OCI-LY7 (cell line): Measurements from ENCODE around the gene HOXD8. TPM values are rescaled to one million over a fixed set of nuclear protein-coding genes. Genes with fewer than 3 reads are reported as not detected.

Source experiments
- BruUV-seq: library from RNA; stranded (reverse); fragments of 400-500 nt; replicated peaks from 2 replicates; lab custom pipeline; 2021; lab: Mats Ljungman, UMichigan
- CTCF ChIA-PET: fragments of 300-600 bp; sonication (Branson Sonifier 250); formaldehyde crosslinking; loops from one replicate; lab custom pipeline; 2022; ENCODE audit warnings: antibody characterized with exemption; ENCODE audit not compliant: unreplicated experiment; lab: Charles Lee
- POLR2A ChIA-PET: fragments of 300-600 bp; sonication (Branson Sonifier 250); formaldehyde crosslinking; loops from one replicate; lab custom pipeline; 2022; ENCODE audit warnings: antibody characterized with exemption; lab: Charles Lee
- DNase-seq: peaks from one replicate; pipeline ENCODE4 v3.0.0-alpha.2; 2015; ENCODE audit warnings: low spot score
- H2AFZ ChIP-seq: fragments of 200-600 bp; sonication (generic), shearing (Covaris generic); 2 replicates; pipeline ENCODE4 v1.6.1; 2014; ENCODE audit warnings: mild to moderate bottlenecking, antibody characterized with exemption, low read length, moderate library complexity
- H3K27ac ChIP-seq: fragments of 200-600 bp; sonication (generic); 2 replicates; pipeline ENCODE4 v1.5.1; 2014; ENCODE audit warnings: mixed run types, low read depth, mild to moderate bottlenecking, moderate library complexity, low read length, inconsistent platforms; ENCODE audit not compliant: poor library complexity, severe bottlenecking
- H3K36me3 ChIP-seq: fragments of 200-600 bp; sonication (generic); 2 replicates; pipeline ENCODE4 v1.6.1; 2014; ENCODE audit warnings: mild to moderate bottlenecking, antibody characterized with exemption, low read length, moderate library complexity, mixed read lengths; ENCODE audit not compliant: insufficient read depth
- H3K4me1 ChIP-seq: fragments of 200-600 bp; sonication (generic); 2 replicates; pipeline ENCODE4 v1.5.1; 2014; ENCODE audit warnings: mild to moderate bottlenecking, low read length; ENCODE audit not compliant: insufficient read depth, poor library complexity, severe bottlenecking
- H3K4me2 ChIP-seq: fragments of 200-600 bp; sonication (generic); 2 replicates; pipeline ENCODE4 v1.6.1; 2014; ENCODE audit warnings: mild to moderate bottlenecking, low read length
- H3K4me3 ChIP-seq: fragments of 200-600 bp; sonication (generic); 2 replicates; pipeline ENCODE4 v1.5.1; 2014; ENCODE audit warnings: mild to moderate bottlenecking, low read depth, low read length; ENCODE audit not compliant: poor library complexity, severe bottlenecking
- H3K79me2 ChIP-seq: fragments of 200-600 bp; sonication (generic); 2 replicates; pipeline ENCODE4 v1.6.1; 2016; ENCODE audit warnings: low read depth, mild to moderate bottlenecking, low read length, moderate library complexity, mixed read lengths; ENCODE audit not compliant: insufficient read depth
- H3K9me2 ChIP-seq: fragments of 200-600 bp; sonication (generic); 2 replicates; pipeline ENCODE4 v1.6.1; 2016; ENCODE audit warnings: mild to moderate bottlenecking, low read length, mixed read lengths; ENCODE audit not compliant: insufficient read depth
- H3K9me3 ChIP-seq: fragments of 200-600 bp; sonication (generic); 2 replicates; pipeline ENCODE4 v1.6.1; 2014; ENCODE audit warnings: mild to moderate bottlenecking, mixed run types, low read length, mixed read lengths
- H4K20me1 ChIP-seq: fragments of 200-600 bp; sonication (generic); 2 replicates; pipeline ENCODE4 v1.6.1; 2014; ENCODE audit warnings: mild to moderate bottlenecking, antibody characterized with exemption, low read length, moderate library complexity, mixed read lengths; ENCODE audit not compliant: insufficient read depth
- EZH2phosphoT487 ChIP-seq: fragments of 200-600 bp; sonication (generic); IDR thresholded peaks from 2 replicates; pipeline ENCODE4 v1.6.1; 2018; ENCODE audit warnings: low read depth, borderline replicate concordance, mild to moderate bottlenecking, mixed run types, antibody characterized with exemption, low read length, moderate library complexity, mixed read lengths
- intact Hi-C: fragments of 100-400 bp; cut with micrococcal nuclease; formaldehyde crosslinking; loops from one replicate; pipeline ENCODE4 v1.10.0; 2022; ENCODE audit not compliant: unreplicated experiment
- total RNA-seq, 2 experiments: library from RNA; depleted of rRNA in 1 of 2; stranded (reverse); fragments of >200 nt in 1 of 2; shearing (Covaris generic) in 1 of 2; gene quantifications; 2 replicates each; pipeline ENCODE4 v1.2.3, GENCODE V29; 2014 to 2022
- TF ChIP-seq, protein P1 (sequence below): fragments of 200-600 bp; sonication (generic); conservative IDR thresholded peaks from 2 replicates; pipeline ENCODE4 v1.5.1; 2014; ENCODE audit warnings: mild to moderate bottlenecking, antibody characterized with exemption, low read length, moderate library complexity, mixed read lengths

Gene HOXD8
- total RNA-seq, 2 experiments from 2014 or later = not detected

- no peaks in the 10 kb centered on the region for H4K20me1 ChIP-seq
- no peak overlapping the region for H3K4me2 ChIP-seq
- H3K36me3 ChIP-seq = no peaks in the 10 kb centered on the region
- no peak overlapping the region for H2AFZ ChIP-seq
- DNase-seq = no peak
- H3K9me2 ChIP-seq = no peaks in the 10 kb centered on the region
- ChIA-PET POLR2A (interaction anchor here (1.3 kb wide), 1 partner anchor 11 kb away, joined by 3 read pairs; no protein-coding TSS in a partner anchor), CTCF (no interaction called here)
- no peaks in the 10 kb centered on the region for H3K79me2 ChIP-seq
- no peak overlapping the region for H3K27ac ChIP-seq
- TF ChIP-seq EZH2phosphoT487 = no peak
- TF ChIP-seq, protein P1, sequence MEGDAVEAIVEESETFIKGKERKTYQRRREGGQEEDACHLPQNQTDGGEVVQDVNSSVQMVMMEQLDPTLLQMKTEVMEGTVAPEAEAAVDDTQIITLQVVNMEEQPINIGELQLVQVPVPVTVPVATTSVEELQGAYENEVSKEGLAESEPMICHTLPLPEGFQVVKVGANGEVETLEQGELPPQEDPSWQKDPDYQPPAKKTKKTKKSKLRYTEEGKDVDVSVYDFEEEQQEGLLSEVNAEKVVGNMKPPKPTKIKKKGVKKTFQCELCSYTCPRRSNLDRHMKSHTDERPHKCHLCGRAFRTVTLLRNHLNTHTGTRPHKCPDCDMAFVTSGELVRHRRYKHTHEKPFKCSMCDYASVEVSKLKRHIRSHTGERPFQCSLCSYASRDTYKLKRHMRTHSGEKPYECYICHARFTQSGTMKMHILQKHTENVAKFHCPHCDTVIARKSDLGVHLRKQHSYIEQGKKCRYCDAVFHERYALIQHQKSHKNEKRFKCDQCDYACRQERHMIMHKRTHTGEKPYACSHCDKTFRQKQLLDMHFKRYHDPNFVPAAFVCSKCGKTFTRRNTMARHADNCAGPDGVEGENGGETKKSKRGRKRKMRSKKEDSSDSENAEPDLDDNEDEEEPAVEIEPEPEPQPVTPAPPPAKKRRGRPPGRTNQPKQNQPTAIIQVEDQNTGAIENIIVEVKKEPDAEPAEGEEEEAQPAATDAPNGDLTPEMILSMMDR = no peak
- BruUV-seq = no TSS peak
- intact Hi-C loops = no loop called here
- no peak overlapping the region for H3K4me3 ChIP-seq
- no peaks in the 10 kb centered on the region for H3K4me1 ChIP-seq
- H3K9me3 ChIP-seq = no peaks in the 10 kb centered on the region
These were observed 26.0 kb downstream of the HOXD8 start for GRCh38 chr2:176155356-176156044.

DNA sequence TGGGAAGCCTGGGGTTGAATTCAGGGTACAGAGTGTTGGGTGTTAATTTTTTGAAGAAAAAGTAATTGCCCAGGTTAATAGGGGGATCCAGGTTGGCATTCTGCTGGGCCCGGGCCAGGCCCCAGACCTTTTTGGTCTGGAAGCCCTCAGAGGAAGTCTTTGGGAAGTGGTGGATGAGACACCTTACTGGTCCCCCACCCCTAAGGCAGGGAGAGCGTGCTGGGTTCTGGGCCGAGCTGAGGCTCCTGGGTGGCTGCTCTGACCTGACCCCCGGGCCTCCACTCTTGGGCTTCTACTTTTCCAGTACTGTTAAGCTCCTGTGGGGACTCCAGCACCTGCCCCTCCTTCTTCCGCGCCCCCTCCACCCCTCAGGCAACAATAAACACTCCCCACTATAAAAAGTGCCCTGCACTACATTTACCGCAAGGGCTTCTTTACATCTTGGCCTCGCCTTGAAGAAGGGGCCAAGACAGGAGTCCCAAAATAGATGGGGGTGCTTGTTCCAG is 26.8 kb downstream of the HOXD8 start:
- H3K36me3 ChIP-seq = no peaks in the 10 kb centered on the region
- H2AFZ ChIP-seq = no peak overlapping the region
- no peak for TF ChIP-seq EZH2phosphoT487
- TF ChIP-seq, protein P1 = no peak
- H4K20me1 ChIP-seq = no peaks in the 10 kb centered on the region
- DNase-seq = no peak
- H3K9me3 ChIP-seq = no peaks in the 10 kb centered on the region
- BruUV-seq = no TSS peak
- no peak overlapping the region for H3K27ac ChIP-seq
- no peaks in the 10 kb centered on the region for H3K79me2 ChIP-seq
- no peaks in the 10 kb centered on the region for H3K4me1 ChIP-seq
- no peak overlapping the region for H3K4me2 ChIP-seq
- H3K4me3 ChIP-seq = no peak overlapping the region
- no peaks in the 10 kb centered on the region for H3K9me2 ChIP-seq
- POLR2A ChIA-PET = no interaction called here
- intact Hi-C loops = no loop called here
- CTCF ChIA-PET = no interaction called here
